NOMO-1 treated with dmso at 0.1 percent for 144 hours (cell line): ENCODE results near the gene HOXC9.

ENCODE experiments used
- DNase-seq: peaks from one replicate; lab custom pipeline; 2025; ENCODE audit not compliant: unreplicated experiment; lab: John Stamatoyannopoulos, UW

HOXC9 gene

GRCh38 chr12:53986686-53987483, 13.1 kb upstream of the HOXC9 start:
- DNase-seq = no peak

DNA sequence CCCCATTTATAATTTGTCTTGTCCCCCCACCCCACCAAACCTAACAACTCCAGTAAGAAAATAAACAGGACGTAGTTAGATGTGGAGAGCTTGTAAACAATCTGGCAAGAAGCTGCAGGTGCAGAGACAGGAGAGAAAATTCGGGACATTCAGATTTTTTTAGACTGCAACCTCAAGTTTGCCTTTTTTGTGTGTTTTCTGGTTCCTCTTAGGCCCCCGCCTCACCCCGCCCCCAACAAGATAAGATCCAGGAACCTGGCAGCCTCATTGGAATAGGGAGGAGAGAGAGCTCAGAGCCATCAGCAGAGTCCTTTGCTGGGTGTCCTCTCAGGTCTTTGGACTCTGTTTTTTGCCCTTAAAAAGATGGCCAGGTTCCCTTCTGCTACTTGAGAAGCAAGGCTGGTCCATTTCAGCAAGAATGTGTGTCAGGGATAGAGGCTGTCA, 12.2 kb upstream of the HOXC9 start:
- no peak for DNase-seq

GRCh38 chr12:53988541-53989226, 11.3 kb upstream of the HOXC9 start:
- DNase-seq = no peak

DNA sequence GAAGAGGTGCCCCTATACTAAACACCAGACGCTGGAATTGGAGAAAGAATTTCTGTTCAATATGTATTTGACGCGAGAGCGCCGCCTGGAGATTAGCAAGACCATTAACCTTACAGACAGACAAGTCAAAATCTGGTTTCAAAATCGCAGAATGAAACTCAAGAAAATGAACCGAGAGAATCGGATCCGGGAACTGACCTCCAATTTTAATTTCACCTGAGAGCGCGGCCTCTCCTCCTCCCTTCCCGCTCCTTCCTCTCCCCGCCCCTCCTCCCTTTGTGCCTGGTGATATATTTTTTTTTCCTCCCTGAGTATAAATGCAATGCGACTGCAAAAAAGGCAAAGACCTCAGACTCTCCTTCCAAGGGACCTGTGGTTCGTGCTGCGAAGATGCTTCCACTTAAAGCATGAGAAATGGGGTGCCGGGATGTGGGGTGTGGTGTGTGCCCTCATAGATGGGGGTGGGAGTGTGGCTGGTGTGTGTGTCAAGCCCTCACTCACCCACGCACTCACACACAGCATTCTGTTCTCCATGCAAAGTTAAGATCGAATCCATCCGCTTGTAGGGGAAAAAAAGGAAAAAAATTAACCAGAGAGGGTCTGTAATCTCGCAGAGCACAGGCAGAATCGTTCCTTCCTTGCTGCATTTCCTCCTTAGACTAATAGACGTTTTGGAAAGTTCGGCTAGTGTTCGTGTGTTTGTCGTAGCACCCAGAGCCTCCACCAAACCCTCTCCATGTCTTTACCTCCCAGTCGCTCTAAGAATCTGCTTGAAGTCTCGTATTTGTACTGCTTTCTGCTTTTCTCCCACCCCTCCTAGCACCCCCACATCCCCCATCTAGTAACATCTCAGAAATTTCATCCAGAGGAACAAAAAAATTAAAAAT, 10.5 kb upstream of the HOXC9 start:
- peak; percentile 29 for DNase-seq

DNA sequence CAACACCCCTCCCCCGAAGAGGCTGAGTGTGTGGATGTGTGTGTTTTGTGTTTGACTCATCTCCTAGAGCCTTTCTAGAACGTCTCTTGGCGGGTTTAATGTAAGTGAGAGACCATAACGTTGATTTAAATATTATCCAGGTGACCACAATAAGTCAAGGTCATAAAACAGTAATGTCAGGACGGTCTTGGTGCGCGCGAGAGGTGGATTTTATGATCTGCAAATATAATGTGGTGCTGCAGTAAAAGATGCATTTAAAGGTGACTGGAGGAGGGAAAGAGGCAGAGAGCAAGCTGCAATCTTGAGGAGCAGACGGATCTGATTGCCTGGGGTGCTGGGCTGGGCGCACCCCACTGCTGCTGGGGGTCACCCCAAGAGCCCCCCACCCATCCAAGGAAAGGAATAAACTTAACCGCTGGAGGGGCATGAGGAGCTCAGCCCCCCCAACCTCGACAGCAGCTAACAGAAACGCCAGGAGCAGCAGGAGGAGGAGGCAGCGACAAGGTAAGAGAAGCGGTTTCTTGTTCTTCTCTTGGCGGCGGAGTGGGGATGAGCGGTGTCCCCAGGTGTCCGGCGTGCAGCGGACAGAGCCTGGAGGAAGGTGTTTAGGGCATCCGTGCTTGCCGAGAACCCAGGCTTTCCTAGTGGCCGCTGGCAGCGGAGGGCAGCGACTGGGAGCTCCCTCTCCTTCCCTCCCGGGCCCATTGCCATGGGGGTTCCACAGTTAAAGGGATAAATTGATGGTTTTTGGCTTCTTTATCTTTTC, 9.5 kb upstream of the HOXC9 start:
- no peak for DNase-seq

GRCh38 chr12:53991077-53991460, 8.9 kb upstream of the HOXC9 start:
- no peak for DNase-seq

GRCh38 chr12:53992377-53992889, 7.5 kb upstream of the HOXC9 start:
- DNase-seq = no peak

- no peak for DNase-seq
Observed at GRCh38 chr12:53993162-53994008, 6.6 kb upstream of the HOXC9 start.

DNA sequence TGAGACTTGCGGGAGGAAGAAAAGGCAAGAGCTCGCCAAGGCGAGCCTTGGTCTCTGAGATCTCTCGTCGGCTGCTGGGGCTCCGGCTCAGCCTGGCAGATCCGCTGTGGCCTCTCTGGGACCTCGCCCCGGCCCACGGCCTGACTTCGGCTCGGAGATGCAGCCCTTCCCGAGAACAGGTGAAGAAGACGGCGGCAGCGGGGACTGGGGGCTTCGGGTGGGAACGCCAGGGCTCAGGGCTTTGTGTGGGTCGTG, 6.0 kb upstream of the HOXC9 start:
- no peak for DNase-seq

DNA sequence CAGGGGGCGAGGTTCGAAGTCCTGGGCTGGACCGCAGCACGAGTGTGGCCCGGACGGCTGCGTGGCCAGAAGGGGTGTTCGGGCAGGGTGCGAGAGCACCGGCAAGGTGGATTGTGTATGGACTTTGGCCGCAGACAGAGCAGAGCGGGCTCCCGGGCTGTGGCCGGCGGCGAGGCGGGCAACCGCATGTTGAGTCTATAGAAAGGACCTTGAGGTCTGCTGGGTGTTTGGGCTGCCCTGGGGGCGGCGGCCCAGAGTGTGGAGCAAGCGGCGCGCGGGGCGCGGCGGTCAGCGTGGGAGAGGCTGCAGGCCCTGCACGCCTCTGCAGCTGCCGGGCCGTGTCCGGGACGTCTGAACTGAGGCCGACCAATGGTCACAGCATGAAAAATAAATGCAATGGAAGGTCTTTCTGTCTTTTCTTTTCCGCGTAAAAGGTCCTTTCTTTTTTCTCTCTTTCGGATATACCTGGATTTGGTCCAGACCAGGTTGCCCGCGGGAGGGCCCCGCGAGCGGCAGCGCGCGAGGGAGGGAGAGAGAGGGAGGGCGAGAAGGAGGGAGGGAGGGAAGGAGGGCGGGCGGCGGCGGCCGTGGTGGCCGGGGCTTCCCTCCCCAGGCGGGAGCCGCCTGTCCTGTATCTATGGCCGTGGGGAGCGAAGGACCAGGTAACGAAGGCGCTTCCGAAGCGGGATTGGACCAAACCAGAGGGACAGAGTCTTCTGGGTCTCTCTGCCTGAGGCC, 5.5 kb upstream of the HOXC9 start:
- no peak for DNase-seq

- no peak for DNase-seq
Observed at GRCh38 chr12:53995002-53995377, 5.0 kb upstream of the HOXC9 start.

GRCh38 chr12:53995378-53996239, 4.4 kb upstream of the HOXC9 start:
- peak; percentile 22 for DNase-seq

GRCh38 chr12:53996240-53997203, 3.4 kb upstream of the HOXC9 start:
- DNase-seq = no peak

GRCh38 chr12:53997204-53998109, 2.5 kb upstream of the HOXC9 start:
- DNase-seq = no peak

GRCh38 chr12:53998110-53998899, 1.7 kb upstream of the HOXC9 start:
- no peak for DNase-seq

- no peak for DNase-seq
Observed at GRCh38 chr12:53998900-53999236, 1.1 kb upstream of the HOXC9 start.
